OCI-LY1 (cell line): ENCODE data around the gene WWOX.

Source experiments
- H2AFZ ChIP-seq: fragments of 200-600 bp; sonication (generic), shearing (Covaris generic); 2 replicates; pipeline ENCODE4 v1.6.0; 2014; ENCODE audit warnings: antibody characterized with exemption, mild to moderate bottlenecking, low read length
- H3F3A ChIP-seq: fragments of 200-600 bp; sonication (generic), shearing (Covaris generic); 2 replicates; pipeline ENCODE4 v1.6.0; 2014; ENCODE audit warnings: mild to moderate bottlenecking, antibody characterized with exemption, low read length, moderate library complexity; ENCODE audit not compliant: insufficient read depth
- H3K27ac ChIP-seq: fragments of 200-600 bp; sonication (generic); 2 replicates; pipeline ENCODE4 v1.5.1; 2014; ENCODE audit warnings: low read length, mixed run types, mild to moderate bottlenecking, low read depth; ENCODE audit not compliant: poor library complexity, severe bottlenecking
- H3K27me3 ChIP-seq: fragments of 200-600 bp; sonication (generic); 2 replicates; pipeline ENCODE4 v1.6.0; 2014; ENCODE audit warnings: antibody characterized with exemption, mild to moderate bottlenecking, low read length, moderate library complexity; ENCODE audit not compliant: insufficient read depth
- H3K36me3 ChIP-seq: fragments of 200-600 bp; sonication (generic); 2 replicates; pipeline ENCODE4 v1.6.1; 2014; ENCODE audit warnings: mild to moderate bottlenecking, antibody characterized with exemption, low read length, moderate library complexity, mixed read lengths; ENCODE audit not compliant: insufficient read depth
- H3K4me1 ChIP-seq: fragments of 200-600 bp; sonication (generic); 2 replicates; pipeline ENCODE4 v1.5.1; 2014; ENCODE audit warnings: mild to moderate bottlenecking, low read length, moderate library complexity; ENCODE audit not compliant: insufficient read depth, severe bottlenecking
- H3K4me2 ChIP-seq: fragments of 200-600 bp; sonication (generic), shearing (Covaris generic); 2 replicates; pipeline ENCODE4 v1.6.1; 2014; ENCODE audit warnings: low read length
- H3K4me3 ChIP-seq: fragments of 200-600 bp; sonication (generic); 2 replicates; pipeline ENCODE4 v1.5.1; 2014; ENCODE audit warnings: low read length, low read depth, mild to moderate bottlenecking, mixed read lengths; ENCODE audit not compliant: poor library complexity, severe bottlenecking
- H3K79me2 ChIP-seq: fragments of 200-600 bp; shearing (Covaris generic); 2 replicates; pipeline ENCODE4 v1.6.1; 2016; ENCODE audit warnings: mixed run types, low read length, mixed read lengths; ENCODE audit not compliant: insufficient read depth
- H3K9ac ChIP-seq: fragments of 200-600 bp; sonication (generic), shearing (Covaris generic); 2 replicates; pipeline ENCODE4 v1.6.1; 2014; ENCODE audit warnings: mild to moderate bottlenecking, low read length, mixed read lengths
- H3K9me2 ChIP-seq: fragments of 200-600 bp; sonication (generic), shearing (Covaris generic); 2 replicates; pipeline ENCODE4 v1.6.1; 2014; ENCODE audit warnings: low read depth, mild to moderate bottlenecking, low read length, mixed read lengths
- H3K9me3 ChIP-seq: fragments of 200-600 bp; shearing (Covaris generic); 2 replicates; pipeline ENCODE4 v1.6.1; 2014; ENCODE audit warnings: low read length, mixed read lengths
- H4K20me1 ChIP-seq: fragments of 200-600 bp; sonication (generic), shearing (Covaris generic); 2 replicates; pipeline ENCODE4 v1.6.0; 2016; ENCODE audit warnings: mild to moderate bottlenecking, low read length; ENCODE audit not compliant: insufficient read depth
- EZH2 ChIP-seq: fragments of 200-600 bp; sonication (generic), shearing (Covaris generic); IDR thresholded peaks from 2 replicates; pipeline ENCODE4 v1.8.0; 2017; ENCODE audit warnings: borderline replicate concordance, mixed run types, mild to moderate bottlenecking, antibody characterized with exemption, low read length, moderate library complexity, mixed read lengths
- TF ChIP-seq, protein P1 (sequence below): fragments of 200-600 bp; sonication (generic), shearing (Covaris generic); IDR thresholded peaks from 2 replicates; pipeline ENCODE4 v1.5.1; 2017; ENCODE audit warnings: mild to moderate bottlenecking, antibody characterized with exemption, low read length, moderate library complexity, mixed read lengths

WWOX gene

DNA sequence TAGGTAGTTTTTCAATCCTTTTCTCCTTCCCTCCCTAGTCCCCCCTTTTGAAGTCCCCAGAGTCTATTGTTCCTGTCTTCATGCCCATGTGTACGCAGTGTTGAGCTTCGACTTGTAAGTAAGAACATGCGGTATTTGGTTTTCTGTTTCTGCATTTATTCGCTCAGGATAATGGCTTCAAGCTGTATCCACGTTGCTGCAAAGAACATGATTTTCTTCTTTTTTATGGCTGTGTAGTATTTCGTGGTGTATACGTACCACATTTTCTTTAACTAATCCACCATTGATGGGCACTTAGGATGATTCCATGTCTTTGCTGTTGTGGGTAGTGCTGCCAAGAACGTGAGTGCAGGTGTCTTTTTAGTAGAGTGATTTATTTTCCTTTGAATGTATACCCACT, 651.2 kb downstream of the WWOX start:
- Histone ChIP-seq H4K20me1 (no peaks in the 10 kb centered on the region), H2AFZ (no peak overlapping the region), H3K9me2 (no peaks in the 10 kb centered on the region), H3K36me3 (no peaks in the 10 kb centered on the region), H3K9ac (no peak overlapping the region), H3K4me2 (no peak overlapping the region), H3K27me3 (no peaks in the 10 kb centered on the region), H3F3A (no peaks in the 10 kb centered on the region), H3K9me3 (no peaks in the 10 kb centered on the region), H3K4me3 (no peak overlapping the region), H3K79me2 (no peaks in the 10 kb centered on the region), H3K27ac (no peak overlapping the region), H3K4me1 (no peaks in the 10 kb centered on the region)
- no peak for TF ChIP-seq EZH2
- TF ChIP-seq, protein P1, sequence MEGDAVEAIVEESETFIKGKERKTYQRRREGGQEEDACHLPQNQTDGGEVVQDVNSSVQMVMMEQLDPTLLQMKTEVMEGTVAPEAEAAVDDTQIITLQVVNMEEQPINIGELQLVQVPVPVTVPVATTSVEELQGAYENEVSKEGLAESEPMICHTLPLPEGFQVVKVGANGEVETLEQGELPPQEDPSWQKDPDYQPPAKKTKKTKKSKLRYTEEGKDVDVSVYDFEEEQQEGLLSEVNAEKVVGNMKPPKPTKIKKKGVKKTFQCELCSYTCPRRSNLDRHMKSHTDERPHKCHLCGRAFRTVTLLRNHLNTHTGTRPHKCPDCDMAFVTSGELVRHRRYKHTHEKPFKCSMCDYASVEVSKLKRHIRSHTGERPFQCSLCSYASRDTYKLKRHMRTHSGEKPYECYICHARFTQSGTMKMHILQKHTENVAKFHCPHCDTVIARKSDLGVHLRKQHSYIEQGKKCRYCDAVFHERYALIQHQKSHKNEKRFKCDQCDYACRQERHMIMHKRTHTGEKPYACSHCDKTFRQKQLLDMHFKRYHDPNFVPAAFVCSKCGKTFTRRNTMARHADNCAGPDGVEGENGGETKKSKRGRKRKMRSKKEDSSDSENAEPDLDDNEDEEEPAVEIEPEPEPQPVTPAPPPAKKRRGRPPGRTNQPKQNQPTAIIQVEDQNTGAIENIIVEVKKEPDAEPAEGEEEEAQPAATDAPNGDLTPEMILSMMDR, result no peak

DNA sequence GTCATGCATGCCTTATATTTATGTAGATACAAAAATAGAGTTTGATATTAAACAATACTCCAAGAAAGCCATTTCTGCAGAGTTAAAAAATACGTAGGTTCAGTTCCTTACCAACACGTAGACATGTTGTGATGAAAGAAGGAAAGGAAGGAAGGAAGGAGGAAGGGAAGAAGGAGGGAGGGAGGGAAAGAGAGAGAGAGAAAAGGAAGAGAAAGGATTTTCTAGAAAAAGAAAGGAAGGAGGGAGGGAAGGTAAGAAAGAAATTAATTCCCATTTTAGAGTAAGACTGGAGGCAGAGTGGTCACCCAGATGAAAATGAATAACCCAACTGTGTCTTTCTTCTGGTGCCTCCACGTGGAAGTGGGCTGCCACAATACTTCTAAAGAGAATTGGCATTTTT, 652.1 kb downstream of the WWOX start:
- Histone ChIP-seq H3K4me2 (no peak overlapping the region), H3K4me3 (no peak overlapping the region), H3K27me3 (no peaks in the 10 kb centered on the region), H4K20me1 (no peaks in the 10 kb centered on the region), H3K27ac (no peak overlapping the region), H3K36me3 (no peaks in the 10 kb centered on the region), H2AFZ (no peak overlapping the region), H3K9ac (no peak overlapping the region), H3K79me2 (no peaks in the 10 kb centered on the region), H3K9me3 (no peaks in the 10 kb centered on the region), H3K9me2 (no peaks in the 10 kb centered on the region), H3K4me1 (no peaks in the 10 kb centered on the region), H3F3A (no peaks in the 10 kb centered on the region)
- TF ChIP-seq, protein P1, result no peak
- TF ChIP-seq EZH2, result no peak

DNA sequence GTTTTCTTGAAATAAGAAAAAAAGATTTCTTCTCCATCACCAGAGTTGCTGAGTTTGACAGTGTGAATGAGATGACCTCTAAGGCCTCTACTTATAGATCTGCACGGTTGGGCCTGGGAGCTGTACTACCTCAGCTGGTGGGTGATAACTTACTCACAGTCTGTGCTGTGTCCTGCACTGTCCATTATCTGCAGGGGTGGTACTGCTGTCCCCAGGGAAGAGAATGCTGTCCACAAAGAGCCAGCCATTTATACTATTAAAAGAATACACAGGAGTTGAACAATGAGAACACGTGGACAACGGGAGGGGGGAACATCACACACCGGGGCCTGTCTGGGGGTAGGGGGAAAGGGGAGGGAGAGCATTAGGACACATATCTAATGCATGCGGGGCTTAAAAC, 655.3 kb downstream of the WWOX start:
- Histone ChIP-seq H3K36me3 (no peaks in the 10 kb centered on the region), H3K9me3 (no peaks in the 10 kb centered on the region), H3K4me2 (no peak overlapping the region), H3K9ac (no peak overlapping the region), H3K27ac (no peak overlapping the region), H3K79me2 (no peaks in the 10 kb centered on the region), H2AFZ (no peak overlapping the region), H3K27me3 (no peaks in the 10 kb centered on the region), H3F3A (no peaks in the 10 kb centered on the region), H3K4me1 (no peaks in the 10 kb centered on the region), H4K20me1 (no peaks in the 10 kb centered on the region), H3K4me3 (no peak overlapping the region), H3K9me2 (no peaks in the 10 kb centered on the region)
- no peak for TF ChIP-seq EZH2
- TF ChIP-seq, protein P1, result no peak
